H54 (cell line): ENCODE results near the gene TMEM35B.
A peak's percentile ranks its signal among the peaks of the same experiment; 100 is the strongest.
"Not testable (repeated sequence)": the region's sequence is repeated elsewhere in the genome, so short reads cannot be mapped to it uniquely, and the experiment has no call there.

ENCODE experiments used
- DNase-seq: peaks from one replicate; pipeline ENCODE4 v3.0.0; 2011; ENCODE audit warnings: low spot score, mixed read lengths; ENCODE audit not compliant: insufficient read length
- FAIRE-seq: peaks from 3 replicates; lab custom pipeline; 2011; peaks lifted over from hg19 to GRCh38; lab: Jason Lieb, UNC
- POLR2A ChIP-seq: IDR thresholded peaks from 2 replicates; pipeline ENCODE4 v1.6.1; 2011; ENCODE audit warnings: low read depth, mild to moderate bottlenecking, low read length

TMEM35B gene

DNA sequence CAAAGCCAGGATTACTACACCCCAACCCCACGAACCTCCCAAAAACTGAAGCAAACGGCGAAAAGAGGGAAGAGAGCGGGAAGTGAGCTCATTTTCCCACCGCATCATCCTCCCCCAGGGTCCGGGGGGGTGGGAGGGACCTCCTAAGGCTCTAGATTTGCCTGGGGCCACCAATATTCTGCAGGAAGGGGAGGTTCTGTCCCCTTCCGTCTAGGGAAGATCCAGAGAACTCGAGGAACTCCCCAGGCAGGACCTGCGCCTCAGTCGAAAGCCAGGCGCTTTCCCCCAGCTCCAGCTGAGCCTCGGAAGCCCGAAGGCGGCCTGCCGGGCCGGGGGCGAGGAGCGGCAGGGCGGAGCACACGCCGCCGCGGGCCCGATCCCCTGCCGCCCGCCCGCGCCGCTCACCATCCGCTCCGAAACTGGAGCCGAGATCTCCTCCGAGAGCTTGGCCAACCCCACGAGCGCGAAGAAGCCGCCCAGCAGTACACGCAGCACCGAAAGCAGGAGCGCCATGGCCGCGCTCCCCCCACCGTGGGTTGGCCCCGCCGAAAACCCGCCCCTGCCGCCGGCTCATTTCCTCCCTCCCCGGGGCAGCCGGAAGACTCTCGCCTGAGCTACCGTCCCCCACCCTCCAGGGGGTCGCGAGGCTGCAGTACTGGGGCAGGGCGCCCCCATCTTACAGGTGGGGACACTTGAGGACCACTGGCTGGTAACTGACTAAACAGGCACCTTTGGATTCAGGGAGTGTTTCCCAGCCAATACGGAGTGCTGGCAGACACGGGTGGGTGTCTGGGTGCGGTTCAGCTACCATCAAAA lies at the start of gene TMEM35B:
Gene TMEM35B (minus strand): TSS at position 555 of the 816 bp plus-strand sequence. CDS start 42 bp downstream, at position 513.
- FAIRE-seq (no peak), DNase-seq (peak; percentile 67)
- peak; percentile 90 for TF ChIP-seq POLR2A

DNA sequence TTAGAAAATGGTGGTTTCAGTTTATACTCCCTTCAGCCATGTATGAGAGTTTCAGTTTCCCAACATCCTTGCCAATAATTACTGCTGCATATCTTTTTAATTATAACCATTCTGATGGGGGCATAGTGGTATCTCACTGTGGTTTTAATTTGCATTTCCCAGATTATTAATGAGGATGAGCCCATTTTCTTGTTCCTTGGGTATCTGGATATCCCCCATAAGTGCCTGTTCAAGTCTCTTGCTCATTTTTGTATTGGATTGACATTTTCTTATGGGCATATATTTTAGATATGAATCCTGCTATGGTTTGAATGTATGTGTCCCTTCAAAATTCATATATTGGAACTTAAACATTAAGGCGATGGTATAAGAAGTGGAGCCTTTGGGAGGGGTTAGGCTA lies 48.2 kb upstream of the TMEM35B start:
- no peak for TF ChIP-seq POLR2A
- FAIRE-seq (no peak), DNase-seq (no peak)

GRCh38 chr1:35032384-35032739 lies 47.2 kb upstream of the TMEM35B start:
- FAIRE-seq = no peak

GRCh38 chr1:35030756-35031446 lies 45.8 kb upstream of the TMEM35B start:
- peak; percentile 83 for FAIRE-seq
- peak; percentile 42 for DNase-seq
- TF ChIP-seq POLR2A = no peak

More at GRCh38 chr1:35032384-35032739, 47.2 kb upstream of the TMEM35B start:
- no peak for DNase-seq
- no peak for TF ChIP-seq POLR2A

- DNase-seq = no peak
- no peak for FAIRE-seq
- TF ChIP-seq POLR2A = no peak
Measured at GRCh38 chr1:35030338-35030737, 45.2 kb upstream of the TMEM35B start.

DNA sequence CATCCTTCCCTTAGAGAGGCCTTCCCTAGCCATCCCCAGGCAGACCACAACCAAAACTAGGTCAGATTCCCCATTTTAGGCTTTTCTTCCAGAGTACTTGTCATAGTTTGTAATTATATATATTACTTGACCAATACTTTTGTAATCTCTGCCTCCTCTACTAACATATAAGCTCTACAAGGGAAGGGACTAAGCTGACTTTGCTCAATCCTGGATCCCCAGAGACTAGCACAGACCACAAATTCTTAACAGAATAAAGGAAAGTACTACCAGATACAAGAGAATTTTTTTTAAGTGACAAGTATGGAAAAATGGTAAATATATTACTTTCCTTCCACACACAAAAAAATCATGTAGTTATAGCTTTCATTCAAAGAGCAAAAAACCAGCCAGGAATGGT lies 44.6 kb upstream of the TMEM35B start:
- FAIRE-seq (no peak), DNase-seq (no peak)
- TF ChIP-seq POLR2A = no peak

GRCh38 chr1:35016406-35016805 lies 31.3 kb upstream of the TMEM35B start:
- TF ChIP-seq POLR2A = no peak
- no peak for DNase-seq
- FAIRE-seq = no peak

DNA sequence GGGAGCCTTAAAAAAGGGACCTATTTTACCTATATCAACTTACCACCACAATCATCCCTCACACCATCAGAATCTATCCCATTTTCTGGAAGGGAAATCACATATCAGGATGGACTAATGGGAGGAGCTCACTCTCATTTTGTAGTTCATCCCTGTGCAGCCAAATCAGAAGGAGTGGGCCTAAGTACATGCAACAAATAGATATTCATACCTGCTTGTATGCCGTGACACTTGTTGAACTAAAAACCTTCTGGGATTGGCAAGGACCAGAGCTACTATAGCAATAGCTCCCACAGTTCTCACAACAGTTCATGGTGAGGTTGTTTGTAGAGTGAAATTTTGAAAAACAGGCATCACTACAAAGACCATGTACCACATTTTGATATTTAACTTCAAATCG lies 29.3 kb upstream of the TMEM35B start:
- no peak for TF ChIP-seq POLR2A
- DNase-seq = no peak
- no peak for FAIRE-seq

DNA sequence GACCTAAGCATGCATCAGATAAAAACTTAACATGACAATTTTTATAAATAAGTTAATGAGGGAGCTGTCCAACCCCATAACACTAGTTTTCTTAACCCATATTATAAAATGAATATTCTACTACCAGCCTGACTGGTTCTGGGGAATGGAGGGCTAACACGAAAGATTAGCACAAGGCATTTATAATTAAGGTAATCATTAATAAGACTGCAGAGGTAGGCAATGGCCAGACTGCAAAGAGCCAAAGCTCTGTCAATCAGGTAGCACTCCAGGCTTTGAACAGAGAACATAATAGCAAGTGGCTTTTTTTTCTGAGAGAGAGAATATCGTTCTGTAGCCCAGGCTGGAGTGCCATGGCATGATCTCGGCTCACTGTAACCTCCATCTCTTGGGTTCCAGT lies 20.6 kb upstream of the TMEM35B start:
- no peak for DNase-seq
- TF ChIP-seq POLR2A = no peak
- no peak for FAIRE-seq

- FAIRE-seq (no peak), DNase-seq (no peak)
- no peak for TF ChIP-seq POLR2A
Measured at GRCh38 chr1:35001743-35002142, 16.6 kb upstream of the TMEM35B start.

DNA sequence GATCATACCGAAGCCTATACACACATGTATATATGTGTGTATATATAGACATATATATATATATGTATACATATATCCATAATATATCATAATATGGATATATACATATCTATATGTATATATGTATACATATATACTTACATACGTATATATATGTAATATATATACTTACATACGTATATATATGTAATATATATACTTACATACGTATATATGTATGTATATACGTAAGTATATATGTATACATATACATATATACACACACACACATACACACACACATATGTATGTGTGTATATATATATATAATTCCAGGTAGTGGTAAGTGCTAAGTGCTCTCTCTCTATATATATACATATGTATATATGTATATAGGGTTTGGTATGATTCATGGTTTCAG lies 9.7 kb upstream of the TMEM35B start:
- DNase-seq = no peak
- FAIRE-seq = no peak
- no peak for TF ChIP-seq POLR2A

- FAIRE-seq (no peak), DNase-seq (no peak)
- no peak for TF ChIP-seq POLR2A
Measured at GRCh38 chr1:34988581-34988980, 3.4 kb upstream of the TMEM35B start.

DNA sequence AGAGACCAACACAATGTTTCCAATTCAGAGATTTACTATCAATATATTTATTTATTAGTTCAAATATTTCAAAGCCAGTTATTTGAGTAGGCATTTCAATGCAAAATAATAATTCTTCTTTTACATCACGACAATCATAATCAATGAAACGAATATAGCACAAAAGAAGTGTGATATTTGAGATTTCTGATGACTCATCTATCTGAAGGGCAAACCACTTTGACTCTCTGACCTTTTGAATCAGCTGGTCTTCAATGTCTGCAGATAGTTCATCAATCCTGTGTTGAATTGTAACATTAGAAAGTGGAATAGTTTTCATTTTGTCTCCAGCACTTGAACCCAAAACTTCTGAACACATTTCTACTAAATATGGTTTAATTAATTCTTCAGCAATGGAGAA lies 3.0 kb upstream of the TMEM35B start:
- TF ChIP-seq POLR2A = no peak
- DNase-seq = no peak
- no peak for FAIRE-seq

- FAIRE-seq (no peak), DNase-seq (no peak)
- TF ChIP-seq POLR2A = no peak
Measured at GRCh38 chr1:34987018-34987417, 1.9 kb upstream of the TMEM35B start.

DNA sequence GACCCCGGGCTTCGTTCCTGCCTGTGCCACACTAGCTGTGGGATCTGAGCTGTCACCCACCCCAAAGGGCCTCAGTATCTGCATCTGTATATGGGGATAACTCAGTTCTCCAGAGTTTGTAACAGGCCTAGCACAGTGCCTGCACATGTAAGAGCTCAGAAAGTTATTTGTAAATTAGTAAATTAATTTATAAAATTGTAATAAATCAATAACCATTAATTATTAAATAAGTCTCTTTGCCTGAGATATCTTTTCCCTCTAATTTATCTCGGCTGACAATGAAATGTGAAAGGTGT lies 410 bp upstream of the TMEM35B start:
- not testable (repeated sequence) for DNase-seq, FAIRE-seq

DNA sequence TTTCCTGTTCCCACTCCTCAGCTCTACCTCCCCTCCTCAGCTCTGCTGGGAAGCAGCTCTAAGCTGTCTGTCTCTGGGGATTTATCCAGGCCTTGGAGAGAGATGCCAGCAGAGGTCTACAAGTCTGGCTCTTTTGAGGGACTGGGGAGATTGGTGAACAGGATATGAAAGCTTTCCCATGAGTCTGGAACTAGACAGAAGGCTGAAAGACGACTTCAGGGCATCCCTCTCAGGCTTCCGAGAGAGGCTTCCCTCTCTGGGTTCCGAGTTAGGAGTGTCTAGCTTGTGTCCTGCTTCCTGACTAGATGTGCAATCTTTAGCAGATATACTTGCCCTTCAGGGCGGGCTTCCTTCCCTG lies 733 bp downstream of the TMEM35B start:
- TF ChIP-seq POLR2A = no peak
- DNase-seq = no peak
- FAIRE-seq = no peak
